Cardiac muscle cell (in vitro differentiated cells and primary cell): ENCODE measurements around the gene STARD5. TPM values are rescaled to one million over a fixed set of nuclear protein-coding genes. Genes with fewer than 3 reads are reported as not detected.

Experiments
- DNase-seq, 2 donors: peaks; one replicate each; pipeline versions ENCODE4 v3.0.0 to v3.0.0-alpha.2; 2010 to 2017; ENCODE audit warnings: low read depth in 1 of 2, low spot score in 1 of 2
- H3K27ac ChIP-seq: fragments of 200-600 bp; sonication (generic); 2 replicates; pipeline ENCODE4 v1.5.1; 2016
- H3K27me3 ChIP-seq: fragments of 200-600 bp; sonication (generic); 2 replicates; pipeline ENCODE4 v1.6.0; 2016; ENCODE audit warnings: control low read depth
- H3K36me3 ChIP-seq: fragments of 200-600 bp; sonication (generic); 2 replicates; pipeline ENCODE4 v1.5.1; 2016; ENCODE audit warnings: control low read depth
- H3K4me1 ChIP-seq: fragments of 200-600 bp; sonication (generic); 2 replicates; pipeline ENCODE4 v1.8.1; 2017; ENCODE audit warnings: low read depth, mild to moderate bottlenecking, mixed run types
- H3K4me3 ChIP-seq: fragments of 200-600 bp; sonication (generic); 2 replicates; pipeline ENCODE4 v1.5.1; 2016; ENCODE audit warnings: mild to moderate bottlenecking
- H3K9me3 ChIP-seq: fragments of 200-600 bp; sonication (generic); 2 replicates; pipeline ENCODE4 v1.5.1; 2017; ENCODE audit warnings: low read depth, mild to moderate bottlenecking, control low read depth
- polyA plus RNA-seq: library from polyadenylated mRNA; unstranded; fragments of >200 nt; fragmentation: Nextera tagmentation; extraction: Ambion mirVana; gene quantifications from 2 replicates; pipeline ENCODE4 v1.2.1, GENCODE V29; 2016
- total RNA-seq: library from RNA; depleted of rRNA; stranded (reverse); fragments of >200 nt; gene quantifications from 2 replicates; pipeline ENCODE4 v1.2.3, GENCODE V29; 2016
- TF ChIP-seq, protein P1 (sequence below): IDR thresholded peaks from 2 replicates; pipeline ENCODE4 v1.5.1; 2012; ENCODE audit warnings: low read depth, mild to moderate bottlenecking, low read length

Gene STARD5, protein sequence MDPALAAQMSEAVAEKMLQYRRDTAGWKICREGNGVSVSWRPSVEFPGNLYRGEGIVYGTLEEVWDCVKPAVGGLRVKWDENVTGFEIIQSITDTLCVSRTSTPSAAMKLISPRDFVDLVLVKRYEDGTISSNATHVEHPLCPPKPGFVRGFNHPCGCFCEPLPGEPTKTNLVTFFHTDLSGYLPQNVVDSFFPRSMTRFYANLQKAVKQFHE
- total RNA-seq (1.9 and 2.2 TPM in 2 replicates), polyA plus RNA-seq (0.75 and 2.1 TPM in 2 replicates)

DNA sequence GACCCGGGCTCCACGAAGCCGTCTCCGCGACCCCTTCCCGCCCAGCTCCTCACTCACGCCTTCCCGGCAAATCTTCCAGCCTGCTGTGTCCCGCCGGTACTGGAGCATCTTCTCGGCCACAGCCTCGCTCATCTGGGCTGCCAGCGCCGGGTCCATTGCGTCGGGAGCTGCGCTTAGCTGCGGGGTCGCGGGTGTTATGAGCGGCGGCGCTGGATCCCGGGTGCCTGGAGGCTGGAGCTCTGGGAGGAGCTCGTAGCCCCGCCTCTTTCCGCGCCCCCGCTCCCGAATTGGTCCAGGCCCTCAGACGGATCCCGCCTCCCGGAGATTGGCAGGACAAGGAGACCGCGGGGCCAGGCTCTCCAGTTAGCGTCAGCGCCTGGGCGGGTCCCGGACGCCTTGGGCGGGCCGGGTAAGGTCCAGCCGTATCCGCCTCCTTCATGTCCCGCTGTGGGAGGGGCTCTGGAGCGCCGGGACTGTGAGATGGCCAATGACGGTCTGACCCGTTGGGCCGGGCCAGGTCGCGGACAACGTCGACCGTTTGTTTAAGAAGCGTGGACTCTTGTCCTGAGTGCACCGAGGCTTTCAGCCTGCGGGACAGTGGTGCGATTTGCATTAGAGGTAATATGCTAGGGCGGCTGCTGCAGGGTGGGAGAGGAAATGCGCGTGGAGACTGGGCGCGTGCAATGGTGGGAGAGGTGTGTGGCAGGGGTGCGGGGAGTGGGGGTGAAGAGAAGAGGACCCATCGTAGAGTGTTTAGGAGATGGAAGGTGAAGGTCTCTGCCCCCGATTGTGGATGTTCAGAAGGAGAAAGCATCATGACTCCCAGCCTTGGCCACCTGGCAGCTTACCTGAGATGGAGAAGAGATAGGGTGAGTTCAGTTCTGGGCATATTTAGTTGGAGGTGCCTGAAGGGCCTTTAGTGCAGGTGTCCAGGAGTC is at the start of gene STARD5:
Gene STARD5 (minus strand): TSS at position 198 of the 938 bp plus-strand sequence. CDS start 42 bp downstream, at position 156.
- Histone ChIP-seq H3K36me3 (no peaks in the 10 kb centered on the region), H3K27ac (no peak within 1 kb of the TSS), H3K9me3 (no peaks in the 10 kb centered on the region), H3K4me3 (peak within 1 kb of the TSS; percentile 39), H3K27me3 (no peaks in the 10 kb centered on the region), H3K4me1 (no peaks in the 10 kb centered on the region)
- DNase-seq = peak; percentile 99
- TF ChIP-seq, protein P1, sequence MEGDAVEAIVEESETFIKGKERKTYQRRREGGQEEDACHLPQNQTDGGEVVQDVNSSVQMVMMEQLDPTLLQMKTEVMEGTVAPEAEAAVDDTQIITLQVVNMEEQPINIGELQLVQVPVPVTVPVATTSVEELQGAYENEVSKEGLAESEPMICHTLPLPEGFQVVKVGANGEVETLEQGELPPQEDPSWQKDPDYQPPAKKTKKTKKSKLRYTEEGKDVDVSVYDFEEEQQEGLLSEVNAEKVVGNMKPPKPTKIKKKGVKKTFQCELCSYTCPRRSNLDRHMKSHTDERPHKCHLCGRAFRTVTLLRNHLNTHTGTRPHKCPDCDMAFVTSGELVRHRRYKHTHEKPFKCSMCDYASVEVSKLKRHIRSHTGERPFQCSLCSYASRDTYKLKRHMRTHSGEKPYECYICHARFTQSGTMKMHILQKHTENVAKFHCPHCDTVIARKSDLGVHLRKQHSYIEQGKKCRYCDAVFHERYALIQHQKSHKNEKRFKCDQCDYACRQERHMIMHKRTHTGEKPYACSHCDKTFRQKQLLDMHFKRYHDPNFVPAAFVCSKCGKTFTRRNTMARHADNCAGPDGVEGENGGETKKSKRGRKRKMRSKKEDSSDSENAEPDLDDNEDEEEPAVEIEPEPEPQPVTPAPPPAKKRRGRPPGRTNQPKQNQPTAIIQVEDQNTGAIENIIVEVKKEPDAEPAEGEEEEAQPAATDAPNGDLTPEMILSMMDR = no peak

DNA sequence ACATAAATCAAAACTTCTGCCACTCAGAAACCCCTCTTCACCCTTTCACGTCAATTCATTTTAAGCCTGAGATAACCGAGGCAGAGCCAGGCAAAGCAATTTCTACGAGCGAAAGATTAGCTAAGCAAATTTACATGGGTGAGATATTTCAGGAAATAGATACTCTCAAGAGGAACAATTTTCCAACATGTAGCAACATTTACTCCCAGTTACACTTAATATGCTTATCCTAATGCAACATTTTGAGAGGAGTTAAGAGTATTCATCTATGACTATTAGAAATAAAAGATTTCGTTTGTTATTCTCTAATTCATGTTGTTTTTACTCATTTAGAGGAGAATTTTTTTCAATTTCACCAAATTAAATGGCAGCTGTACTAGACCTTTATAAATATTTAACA is 49.2 kb upstream of the STARD5 start:
- peak in 1 of 2 donors; percentile 2 for DNase-seq
- no peaks in the 10 kb centered on the region for H3K36me3 ChIP-seq
- TF ChIP-seq, protein P1 = no peak
- H3K27me3 ChIP-seq = no peaks in the 10 kb centered on the region
- peaks cover 5% of the 10 kb centered on the region for H3K4me1 ChIP-seq
- no peak overlapping the region for H3K4me3 ChIP-seq
- no peaks in the 10 kb centered on the region for H3K9me3 ChIP-seq
- no peak overlapping the region for H3K27ac ChIP-seq

DNA sequence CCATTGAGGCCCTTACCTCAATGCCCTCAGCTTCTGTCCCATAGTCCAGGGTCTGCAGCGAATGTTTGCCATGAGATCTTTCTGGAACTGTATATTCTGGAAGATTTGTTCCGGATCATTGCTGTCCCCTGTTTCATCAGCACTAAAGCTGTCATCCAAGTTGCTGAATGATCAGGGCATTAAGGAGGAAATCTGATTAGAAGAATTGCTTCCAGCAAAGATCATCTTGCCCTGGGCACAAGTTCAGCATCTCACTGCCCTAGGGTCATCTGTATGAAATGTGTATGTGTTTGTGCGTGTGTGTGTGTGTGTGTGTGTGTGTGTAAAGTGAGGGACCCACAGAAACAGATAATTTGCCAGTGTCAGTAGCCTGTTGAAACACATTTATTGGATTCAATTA is 48.6 kb upstream of the STARD5 start:
- H3K4me1 ChIP-seq = peaks cover 5% of the 10 kb centered on the region
- H3K9me3 ChIP-seq = no peaks in the 10 kb centered on the region
- H3K4me3 ChIP-seq = no peak overlapping the region
- no peaks in the 10 kb centered on the region for H3K36me3 ChIP-seq
- no peaks in the 10 kb centered on the region for H3K27me3 ChIP-seq
- no peak overlapping the region for H3K27ac ChIP-seq
- no peak for DNase-seq
- TF ChIP-seq, protein P1 = no peak

DNA sequence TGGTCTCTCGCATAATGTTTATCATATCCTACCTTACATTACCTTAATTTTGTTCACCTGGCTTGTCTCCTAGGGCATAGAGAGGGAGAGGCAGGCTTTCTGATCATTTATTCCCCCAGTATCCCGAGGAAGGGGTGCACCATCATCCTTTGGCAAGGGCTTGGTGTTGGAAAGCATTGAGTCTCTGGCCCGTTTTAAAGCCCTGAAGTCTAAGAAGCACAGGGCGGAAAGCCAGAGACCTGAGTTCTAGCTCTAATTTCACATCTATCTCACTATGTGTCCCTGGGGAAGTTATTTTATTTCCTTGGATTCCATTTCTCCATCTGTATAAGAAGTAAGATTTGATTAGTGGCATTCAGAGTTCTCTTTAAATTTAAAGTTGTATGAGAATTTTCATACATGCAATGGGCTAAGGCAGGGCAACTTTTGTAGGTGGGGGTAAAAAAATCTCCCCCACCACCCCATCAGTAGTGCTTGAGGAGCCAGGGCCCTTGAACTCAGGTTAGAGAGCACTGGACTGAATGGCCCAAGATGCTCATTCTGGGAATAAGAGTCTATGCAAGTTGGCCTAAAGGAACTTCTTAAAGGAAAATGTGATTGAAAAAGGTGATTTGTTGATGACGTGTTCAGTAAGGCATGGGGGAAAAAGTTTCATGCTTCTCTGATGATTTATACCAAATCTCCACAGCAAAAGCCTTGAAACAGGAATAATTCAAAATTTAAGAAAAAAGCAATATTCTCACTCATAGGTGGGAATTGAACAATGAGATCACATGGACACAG is 40.0 kb upstream of the STARD5 start:
- Histone ChIP-seq H3K9me3 (no peaks in the 10 kb centered on the region), H3K4me1 (no peaks in the 10 kb centered on the region), H3K36me3 (no peaks in the 10 kb centered on the region), H3K4me3 (no peak overlapping the region), H3K27ac (no peak overlapping the region), H3K27me3 (no peaks in the 10 kb centered on the region)
- DNase-seq = no peak
- TF ChIP-seq, protein P1 = no peak

DNA sequence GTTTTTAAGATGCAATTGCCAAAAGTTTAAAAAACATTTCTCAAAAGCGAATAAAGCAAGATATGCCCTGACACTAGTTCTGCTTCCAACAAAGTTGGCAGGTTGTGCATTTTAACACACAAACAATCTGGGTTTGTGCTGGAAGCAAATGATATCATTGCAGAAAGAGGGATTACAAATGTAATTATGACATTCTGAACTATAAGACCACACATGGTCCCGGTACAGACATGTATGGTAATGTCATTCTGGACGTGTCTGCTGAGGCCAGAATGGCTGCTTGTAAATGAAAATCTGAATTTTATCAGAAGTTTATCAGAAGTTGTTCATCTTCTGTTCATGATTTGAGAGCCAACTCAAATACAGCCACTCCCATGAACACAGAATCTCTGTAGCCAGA is 39.3 kb upstream of the STARD5 start:
- Histone ChIP-seq H3K27ac (no peak overlapping the region), H3K4me1 (no peaks in the 10 kb centered on the region), H3K36me3 (no peaks in the 10 kb centered on the region), H3K4me3 (no peak overlapping the region), H3K27me3 (no peaks in the 10 kb centered on the region), H3K9me3 (no peaks in the 10 kb centered on the region)
- TF ChIP-seq, protein P1 = no peak
- DNase-seq = no peak
